NCI-H748 (cell line): ENCODE data around the gene GDAP2.

Experiments
- DNase-seq: peaks from one replicate; lab custom pipeline; 2025; ENCODE audit not compliant: unreplicated experiment; lab: John Stamatoyannopoulos, UW

The GDAP2 gene

GRCh38 chr1:117814856-117815797 lies 114.3 kb downstream of the GDAP2 start:
- no peak for DNase-seq
